ENCODE results near the gene PRDM2. TPM values are rescaled to one million over a fixed set of nuclear protein-coding genes. Genes with fewer than 3 reads are reported as not detected.

Gene PRDM2
- total RNA-seq, 1 donor, result 12.7 TPM

DNA sequence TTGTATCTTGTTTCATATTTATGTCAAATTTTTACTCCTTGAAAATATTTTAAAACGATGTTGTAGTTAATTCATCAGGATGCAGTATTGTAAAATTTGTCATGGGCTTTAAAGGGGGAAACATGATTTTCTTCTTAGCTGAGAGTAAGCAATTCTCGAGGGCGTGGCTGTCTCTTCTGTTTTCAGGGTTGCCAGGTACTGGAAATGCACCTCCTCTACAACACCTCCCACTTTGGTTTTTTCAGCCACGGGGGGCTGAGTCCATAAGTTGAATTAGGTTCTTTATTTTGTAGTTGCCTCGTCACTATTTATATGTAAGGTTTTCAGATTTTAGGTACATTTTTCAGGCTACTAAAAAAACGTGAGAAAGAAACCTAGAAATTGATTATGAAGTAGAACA, 64.0 kb downstream of the PRDM2 start:
- peaks cover 29% of the 10 kb centered on the region for H3K4me1 ChIP-seq (ENCODE audit: insufficient read depth, low read length)
- DNase-seq (ENCODE audit: insufficient read length, low spot score, missing footprints), result no peak

DNA sequence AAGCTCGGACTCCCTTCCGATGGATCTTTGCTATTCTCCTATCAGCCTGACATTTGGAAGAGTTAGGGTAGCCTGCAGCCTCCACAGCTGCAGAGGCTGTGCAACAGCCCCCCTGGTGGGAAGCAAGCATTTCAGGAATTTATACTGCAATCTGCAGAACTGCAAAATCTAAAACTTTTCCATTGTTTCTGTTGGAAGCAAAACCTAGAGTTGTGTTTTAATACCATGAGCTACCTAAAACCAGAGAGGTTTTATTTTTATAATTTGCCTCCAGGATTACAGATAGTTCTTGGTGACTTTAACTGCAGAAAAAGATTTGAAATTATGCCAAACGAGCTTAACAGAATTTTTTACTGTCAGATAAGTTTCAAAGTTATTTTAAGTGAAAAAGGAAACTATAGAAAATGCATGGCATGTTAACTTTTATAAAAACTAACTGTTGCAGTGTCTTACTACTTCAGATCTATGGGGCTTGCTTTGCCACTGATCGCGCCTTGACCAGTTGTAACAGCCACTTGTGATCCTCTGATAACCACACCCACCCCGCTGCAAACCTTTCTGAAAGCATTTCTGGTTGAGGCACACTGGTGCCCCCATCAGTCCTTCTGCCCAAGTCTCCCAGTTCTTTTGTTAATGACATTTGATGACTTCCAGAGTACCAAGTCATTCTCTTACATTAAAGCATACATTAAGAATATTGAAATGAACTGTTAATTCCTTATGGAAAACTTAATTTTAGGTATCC, 64.8 kb downstream of the PRDM2 start:
- no peak overlapping the region for H2AFZ ChIP-seq (ENCODE audit: low read length)
- no peak overlapping the region for H3K27ac ChIP-seq (ENCODE audit: low read depth, low read length)
- H4K20me1 ChIP-seq (ENCODE audit: insufficient read depth, low read length), result peaks cover 72% of the 10 kb centered on the region
- peaks cover 26% of the 10 kb centered on the region for H3K4me1 ChIP-seq (ENCODE audit: insufficient read depth, low read length)
- H3K27me3 ChIP-seq (ENCODE audit: insufficient read depth, low read length), result no peaks in the 10 kb centered on the region
- no peak overlapping the region for H3K4me3 ChIP-seq (ENCODE audit: insufficient read depth, low read length)
- TF ChIP-seq, protein P1, sequence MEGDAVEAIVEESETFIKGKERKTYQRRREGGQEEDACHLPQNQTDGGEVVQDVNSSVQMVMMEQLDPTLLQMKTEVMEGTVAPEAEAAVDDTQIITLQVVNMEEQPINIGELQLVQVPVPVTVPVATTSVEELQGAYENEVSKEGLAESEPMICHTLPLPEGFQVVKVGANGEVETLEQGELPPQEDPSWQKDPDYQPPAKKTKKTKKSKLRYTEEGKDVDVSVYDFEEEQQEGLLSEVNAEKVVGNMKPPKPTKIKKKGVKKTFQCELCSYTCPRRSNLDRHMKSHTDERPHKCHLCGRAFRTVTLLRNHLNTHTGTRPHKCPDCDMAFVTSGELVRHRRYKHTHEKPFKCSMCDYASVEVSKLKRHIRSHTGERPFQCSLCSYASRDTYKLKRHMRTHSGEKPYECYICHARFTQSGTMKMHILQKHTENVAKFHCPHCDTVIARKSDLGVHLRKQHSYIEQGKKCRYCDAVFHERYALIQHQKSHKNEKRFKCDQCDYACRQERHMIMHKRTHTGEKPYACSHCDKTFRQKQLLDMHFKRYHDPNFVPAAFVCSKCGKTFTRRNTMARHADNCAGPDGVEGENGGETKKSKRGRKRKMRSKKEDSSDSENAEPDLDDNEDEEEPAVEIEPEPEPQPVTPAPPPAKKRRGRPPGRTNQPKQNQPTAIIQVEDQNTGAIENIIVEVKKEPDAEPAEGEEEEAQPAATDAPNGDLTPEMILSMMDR (IDR thresholded peaks at IDR 0.05; ENCODE audit: extremely low read depth, low read depth, low read length), result no peak
- DNase-seq (ENCODE audit: insufficient read length, low spot score, missing footprints), result no peak
- peaks cover 88% of the 10 kb centered on the region for H3K79me2 ChIP-seq (ENCODE audit: insufficient read depth, low read length)
- no peaks in the 10 kb centered on the region for H3K36me3 ChIP-seq (ENCODE audit: insufficient read depth, low read length)
- H3K4me2 ChIP-seq (ENCODE audit: insufficient read depth, low read length), result peak overlapping the region; percentile 21
- no peaks in the 10 kb centered on the region for H3K9me3 ChIP-seq (ENCODE audit: low read depth, low read length)

More for the DNA sequence above, 64.0 kb downstream of the PRDM2 start:
- Histone ChIP-seq H3K79me2 (ENCODE audit: insufficient read depth, low read length) (peaks cover 88% of the 10 kb centered on the region), H3K4me3 (ENCODE audit: insufficient read depth, low read length) (no peak overlapping the region), H3K27me3 (ENCODE audit: insufficient read depth, low read length) (no peaks in the 10 kb centered on the region), H3K36me3 (ENCODE audit: insufficient read depth, low read length) (no peaks in the 10 kb centered on the region), H3K27ac (ENCODE audit: low read depth, low read length) (no peak overlapping the region), H3K9me3 (ENCODE audit: low read depth, low read length) (no peaks in the 10 kb centered on the region), H2AFZ (ENCODE audit: low read length) (no peak overlapping the region), H3K4me2 (ENCODE audit: insufficient read depth, low read length) (no peak overlapping the region), H4K20me1 (ENCODE audit: insufficient read depth, low read length) (peaks cover 74% of the 10 kb centered on the region)
- TF ChIP-seq, protein P1 (IDR thresholded peaks at IDR 0.05; ENCODE audit: extremely low read depth, low read depth, low read length), result no peak

DNA sequence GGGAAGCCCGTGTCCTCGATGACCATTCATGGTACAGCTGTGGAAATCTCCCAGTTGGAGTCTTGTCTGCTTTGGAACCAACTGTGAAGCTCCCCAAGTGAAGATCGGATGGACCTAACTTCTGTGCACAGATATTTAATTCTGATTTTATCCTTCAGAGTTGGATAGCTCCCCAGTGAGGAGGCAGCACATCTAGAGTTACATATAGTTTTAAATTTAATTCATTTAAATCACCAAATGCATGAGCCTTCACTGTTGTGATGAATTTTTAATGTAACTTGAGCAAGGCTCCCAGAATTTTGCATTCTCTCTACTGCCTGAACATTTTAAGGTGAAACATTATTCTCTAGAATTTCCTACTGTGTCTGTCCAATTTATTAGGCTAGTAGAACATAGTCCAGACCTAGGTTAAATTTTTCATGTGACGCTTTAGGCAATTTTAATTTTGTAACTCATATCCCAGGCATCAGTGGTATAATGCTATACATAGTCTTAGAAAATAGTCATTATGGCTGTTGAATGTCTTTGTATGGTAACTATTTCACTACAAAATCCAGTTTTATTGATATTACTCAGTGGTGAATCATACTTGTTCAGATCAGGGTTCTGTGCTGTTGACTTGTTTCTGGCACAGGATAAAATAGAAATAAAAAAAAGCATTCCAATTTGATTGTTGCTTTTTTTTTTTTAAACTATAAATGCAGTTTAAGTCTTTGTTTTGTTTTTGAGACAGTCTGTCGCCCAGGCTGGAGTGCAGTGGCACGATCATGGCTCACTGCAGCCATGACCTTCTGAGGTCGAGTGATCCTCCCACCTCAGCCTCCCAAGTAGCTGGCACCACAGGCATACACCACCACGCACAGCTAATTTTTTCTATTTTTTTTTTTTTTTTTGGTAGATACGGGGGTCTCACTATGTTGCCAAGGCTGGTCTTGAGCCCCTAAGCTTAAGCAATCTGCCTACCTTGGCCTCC, 66.9 kb downstream of the PRDM2 start:
- peaks cover 26% of the 10 kb centered on the region for H3K4me1 ChIP-seq (ENCODE audit: insufficient read depth, low read length)
- no peak overlapping the region for H3K4me3 ChIP-seq (ENCODE audit: insufficient read depth, low read length)
- H2AFZ ChIP-seq (ENCODE audit: low read length), result no peak overlapping the region
- no peaks in the 10 kb centered on the region for H3K27me3 ChIP-seq (ENCODE audit: insufficient read depth, low read length)
- DNase-seq (ENCODE audit: insufficient read length, low spot score, missing footprints), result peak; percentile 93
- peaks cover 88% of the 10 kb centered on the region for H3K79me2 ChIP-seq (ENCODE audit: insufficient read depth, low read length)
- TF ChIP-seq, protein P1 (IDR thresholded peaks at IDR 0.05; ENCODE audit: extremely low read depth, low read depth, low read length), result no peak
- no peaks in the 10 kb centered on the region for H3K9me3 ChIP-seq (ENCODE audit: low read depth, low read length)
- H3K27ac ChIP-seq (ENCODE audit: low read depth, low read length), result peak overlapping the region; percentile 64
- H4K20me1 ChIP-seq (ENCODE audit: insufficient read depth, low read length), result peaks cover 67% of the 10 kb centered on the region
- H3K4me2 ChIP-seq (ENCODE audit: insufficient read depth, low read length), result peak overlapping the region; percentile 41
- H3K36me3 ChIP-seq (ENCODE audit: insufficient read depth, low read length), result no peaks in the 10 kb centered on the region

DNA sequence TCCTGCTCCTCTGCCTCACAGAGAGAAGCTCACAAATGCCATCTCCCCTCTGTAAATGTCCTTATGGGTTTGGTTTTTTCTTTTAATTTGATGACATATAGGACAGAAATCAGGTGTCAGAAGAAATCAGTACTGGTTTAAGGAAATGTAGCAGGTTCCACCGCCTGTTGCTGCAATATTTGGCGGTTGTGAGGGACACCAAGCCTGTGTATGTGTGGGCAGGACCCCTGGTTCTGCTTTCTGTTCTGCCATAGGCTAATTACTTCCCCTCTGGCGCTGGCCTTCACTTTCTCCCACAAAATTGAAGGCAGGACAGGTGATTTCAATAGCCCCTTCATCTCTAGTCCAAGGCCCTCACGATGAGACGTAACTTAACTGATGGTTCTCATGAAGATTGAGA, 69.2 kb downstream of the PRDM2 start:
- Histone ChIP-seq H3K9me3 (ENCODE audit: low read depth, low read length) (no peaks in the 10 kb centered on the region), H2AFZ (ENCODE audit: low read length) (no peak overlapping the region), H3K36me3 (ENCODE audit: insufficient read depth, low read length) (peaks cover 12% of the 10 kb centered on the region), H4K20me1 (ENCODE audit: insufficient read depth, low read length) (peaks cover 56% of the 10 kb centered on the region), H3K4me3 (ENCODE audit: insufficient read depth, low read length) (no peak overlapping the region), H3K27me3 (ENCODE audit: insufficient read depth, low read length) (no peaks in the 10 kb centered on the region), H3K27ac (ENCODE audit: low read depth, low read length) (no peak overlapping the region), H3K4me2 (ENCODE audit: insufficient read depth, low read length) (no peak overlapping the region), H3K79me2 (ENCODE audit: insufficient read depth, low read length) (peaks cover 87% of the 10 kb centered on the region), H3K4me1 (ENCODE audit: insufficient read depth, low read length) (peaks cover 29% of the 10 kb centered on the region)
- TF ChIP-seq, protein P1 (IDR thresholded peaks at IDR 0.05; ENCODE audit: extremely low read depth, low read depth, low read length), result no peak
- no peak for DNase-seq (ENCODE audit: insufficient read length, low spot score, missing footprints)

Measured in osteoblast (primary cell).